ENCODE results near the gene MAPKBP1. TPM values are rescaled to one million over a fixed set of nuclear protein-coding genes. Genes with fewer than 3 reads are reported as not detected.

Gene MAPKBP1
- total RNA-seq, 4 donors from 2014 or later: 4.2 to 8.4 (median 5.4) TPM

GRCh38 chr15:41780266-41780665 is 6.0 kb downstream of the MAPKBP1 start:
- peak overlapping the region; percentile 12 to 54 (median 44) for H3K27ac ChIP-seq
- no peaks in the 10 kb centered on the region for H3K9me3 ChIP-seq
- H3K36me3 ChIP-seq: no peaks in the 10 kb centered on the region
- intact Hi-C loops (cut with DNase I; ENCODE audit: low total_unique reads): no loop called here
- in situ Hi-C loops (cut with MboI; ENCODE audit: low sequenced_read_pairs in 4 of 4): no loop called here
- no peak overlapping the region for H3K4me3 ChIP-seq
- DNase-seq (no peak), ATAC-seq (no peak)
- H3K4me1 ChIP-seq: peaks cover 27 to 28% of the 10 kb centered on the region in 2 donors
- TF ChIP-seq CTCF (IDR thresholded peaks at IDR 0.05 in 4 of 5, conservative IDR thresholded peaks at IDR 0.05 in 1 of 5) (no peak), POLR2A (IDR thresholded peaks at IDR 0.05) (no peak)
- H3K27me3 ChIP-seq: no peaks in the 10 kb centered on the region

- Histone ChIP-seq H3K27ac (peak overlapping the region in 1 of 4 donors; percentile 53), H3K4me1 (peaks cover 22 to 23% of the 10 kb centered on the region in 2 donors), H3K36me3 (no peaks in the 10 kb centered on the region), H3K27me3 (no peaks in the 10 kb centered on the region), H3K4me3 (no peak overlapping the region), H3K9me3 (no peaks in the 10 kb centered on the region)
- in situ Hi-C loops (cut with MboI; ENCODE audit: low sequenced_read_pairs in 4 of 4): no loop called here
- DNase-seq (no peak), ATAC-seq (no peak)
- intact Hi-C loops (cut with DNase I; ENCODE audit: low total_unique reads): no loop called here
- no peak for TF ChIP-seq CTCF (IDR thresholded peaks at IDR 0.05 in 4 of 5, conservative IDR thresholded peaks at IDR 0.05 in 1 of 5)
Observed at GRCh38 chr15:41780727-41781126, 6.4 kb downstream of the MAPKBP1 start.

- Histone ChIP-seq H3K4me1 (peaks cover 14 to 16% of the 10 kb centered on the region in 2 donors), H3K9me3 (no peaks in the 10 kb centered on the region), H3K27me3 (no peaks in the 10 kb centered on the region), H3K27ac (no peak overlapping the region), H3K4me3 (no peak overlapping the region), H3K36me3 (no peaks in the 10 kb centered on the region)
- no peak for TF ChIP-seq POLR2A (IDR thresholded peaks at IDR 0.05)
- in situ Hi-C loops (cut with MboI; ENCODE audit: low sequenced_read_pairs in 4 of 4) (no loop called here), intact Hi-C loops (cut with DNase I; ENCODE audit: low total_unique reads) (no loop called here)
- ATAC-seq: no peak
- no peak for DNase-seq
Observed at GRCh38 chr15:41782371-41783282, 8.3 kb downstream of the MAPKBP1 start.

GRCh38 chr15:41783296-41783695 is 9.0 kb downstream of the MAPKBP1 start:
- intact Hi-C loops (cut with DNase I; ENCODE audit: low total_unique reads): no loop called here
- ATAC-seq (no peak), DNase-seq (no peak)
- no peak overlapping the region for H3K27ac ChIP-seq
- no peaks in the 10 kb centered on the region for H3K9me3 ChIP-seq
- H3K36me3 ChIP-seq: no peaks in the 10 kb centered on the region
- peaks cover 14 to 18% of the 10 kb centered on the region in 2 donors for H3K4me1 ChIP-seq
- TF ChIP-seq POLR2A (IDR thresholded peaks at IDR 0.05): no peak
- TF ChIP-seq CTCF (IDR thresholded peaks at IDR 0.05 in 4 of 5, conservative IDR thresholded peaks at IDR 0.05 in 1 of 5): no peak
- H3K4me3 ChIP-seq: no peak overlapping the region
- in situ Hi-C loops (cut with MboI; ENCODE audit: low sequenced_read_pairs in 4 of 4): no loop called here
- no peaks in the 10 kb centered on the region for H3K27me3 ChIP-seq

GRCh38 chr15:41788262-41788661 is 14.0 kb downstream of the MAPKBP1 start:
- no peaks in the 10 kb centered on the region for H3K36me3 ChIP-seq
- DNase-seq (no peak), ATAC-seq (no peak)
- H3K9me3 ChIP-seq: no peaks in the 10 kb centered on the region
- no peak overlapping the region for H3K4me3 ChIP-seq
- in situ Hi-C loops (cut with MboI; ENCODE audit: low sequenced_read_pairs in 4 of 4) (no loop called here), intact Hi-C loops (cut with DNase I; ENCODE audit: low total_unique reads) (no loop called here)
- TF ChIP-seq CTCF (IDR thresholded peaks at IDR 0.05 in 4 of 5, conservative IDR thresholded peaks at IDR 0.05 in 1 of 5) (no peak), POLR2A (IDR thresholded peaks at IDR 0.05) (no peak)
- peaks cover 44 to 48% of the 10 kb centered on the region in 2 donors for H3K4me1 ChIP-seq
- H3K27me3 ChIP-seq: no peaks in the 10 kb centered on the region
- H3K27ac ChIP-seq: no peak overlapping the region
